EH (cell line): ENCODE data around the gene NFX1.

Experiments used
- DNase-seq: peaks from one replicate; pipeline ENCODE4 v3.0.0-alpha.2; 2015; ENCODE audit warnings: low read depth

Gene NFX1

GRCh38 chr9:33267151-33267767 lies 23.1 kb upstream of the NFX1 start:
- DNase-seq: no peak

- DNase-seq: no peak
These were observed 20.2 kb upstream of the NFX1 start for GRCh38 chr9:33270146-33270545.

DNA sequence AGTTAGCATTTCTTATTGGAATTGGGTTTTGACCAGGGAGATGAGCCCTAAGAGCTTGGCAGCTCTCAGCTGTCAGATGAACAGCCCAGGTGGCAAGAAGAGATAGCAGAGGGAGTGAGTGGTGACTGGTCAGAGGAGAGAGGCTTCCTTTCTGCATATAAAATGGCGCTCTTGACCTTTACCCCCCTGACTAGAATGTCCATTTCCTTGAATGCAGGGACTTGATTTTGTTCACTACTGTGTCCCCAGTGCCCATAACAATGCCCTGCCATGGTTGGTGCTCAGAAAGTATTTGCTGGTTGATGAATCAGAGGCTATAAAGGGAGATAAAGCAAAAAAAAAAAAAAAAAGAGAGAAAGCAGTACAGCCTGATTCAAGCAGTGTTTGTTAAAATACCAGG lies 18.3 kb upstream of the NFX1 start:
- peak; percentile 59 for DNase-seq

DNA sequence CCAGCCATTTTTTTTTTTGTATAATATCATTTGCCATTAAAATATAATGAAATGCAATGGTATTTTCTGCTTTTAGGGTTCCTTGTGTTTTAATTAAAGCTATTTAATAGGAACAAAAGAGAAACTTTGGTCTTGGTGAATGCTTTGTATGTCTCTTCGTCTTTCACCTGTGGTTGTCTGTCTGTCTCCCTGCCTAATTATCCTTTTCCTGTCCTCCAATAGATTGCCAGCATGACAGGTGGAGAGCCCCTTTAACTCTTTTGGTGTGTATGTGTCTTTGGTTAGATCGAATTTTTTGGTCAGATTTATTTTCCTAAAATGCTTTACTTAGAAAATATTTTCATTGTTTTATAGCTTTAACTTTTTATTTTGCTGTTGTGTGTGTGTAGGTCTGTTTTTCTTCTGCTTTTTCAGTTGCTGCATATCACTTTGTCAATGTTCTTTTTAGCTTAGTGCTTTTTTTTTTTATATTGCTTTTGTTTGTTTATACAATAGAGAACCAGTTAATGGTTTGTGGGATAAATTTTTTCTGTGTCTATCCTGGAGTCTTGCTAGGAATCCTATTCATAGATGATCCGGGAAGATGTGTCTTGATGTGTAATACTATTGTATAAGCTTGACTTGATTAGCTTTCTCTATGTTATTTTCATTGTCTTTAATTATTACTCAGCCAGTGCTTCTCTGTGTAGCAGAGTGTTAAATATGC lies 16.9 kb upstream of the NFX1 start:
- DNase-seq: peak; percentile 46

DNA sequence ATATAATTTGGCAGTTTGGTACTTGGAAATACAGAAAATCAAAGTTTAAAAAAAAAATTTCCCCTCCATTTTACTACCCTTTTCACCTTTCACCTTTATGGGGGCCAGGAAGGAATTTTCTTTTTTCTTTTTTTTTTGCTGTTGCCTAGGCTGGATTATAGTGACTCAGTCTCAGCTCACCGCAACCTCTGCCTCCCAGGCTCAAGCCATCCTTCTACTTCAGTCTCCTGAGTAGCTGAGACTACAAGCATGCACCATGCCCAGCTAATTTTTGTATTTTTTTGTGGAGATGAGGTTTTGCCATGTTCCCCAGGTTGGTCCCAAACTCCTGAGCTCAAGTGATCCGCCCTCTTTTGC lies 16.4 kb upstream of the NFX1 start:
- no peak for DNase-seq

- no peak for DNase-seq
These were observed 12.8 kb upstream of the NFX1 start for GRCh38 chr9:33277484-33277883.

GRCh38 chr9:33285502-33285901 lies 4.8 kb upstream of the NFX1 start:
- no peak for DNase-seq

DNA sequence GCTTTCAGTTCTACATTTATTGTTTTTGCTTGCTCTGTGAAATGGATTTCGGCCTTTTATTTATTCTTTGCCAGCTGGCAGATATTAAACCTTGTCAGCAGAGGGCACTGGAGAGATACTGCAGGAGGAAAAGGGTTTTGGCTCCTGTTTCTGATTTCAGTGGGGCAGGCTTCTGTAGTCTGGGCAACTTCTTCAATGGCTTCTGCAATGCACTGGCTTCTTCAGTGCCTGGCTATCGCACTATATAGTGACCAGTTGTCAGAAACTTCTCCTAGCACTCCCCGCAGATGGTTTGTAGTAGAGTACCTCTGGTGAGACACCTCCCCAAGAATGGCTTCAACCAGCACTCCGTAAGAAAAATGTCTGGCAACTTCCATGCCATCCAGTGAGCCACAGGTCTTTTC lies 3.2 kb upstream of the NFX1 start:
- peak; percentile 75 for DNase-seq

- no peak for DNase-seq
These were observed 2.1 kb upstream of the NFX1 start for GRCh38 chr9:33288235-33288634.

GRCh38 chr9:33288828-33289483 lies 1.4 kb upstream of the NFX1 start:
- no peak for DNase-seq

- DNase-seq: no peak
These were observed 820 bp upstream of the NFX1 start for GRCh38 chr9:33289496-33289895.

- no peak for DNase-seq
These were observed 425 bp upstream of the NFX1 start for GRCh38 chr9:33289936-33290246.

GRCh38 chr9:33291031-33291397 lies 698 bp downstream of the NFX1 start:
- no peak for DNase-seq

DNA sequence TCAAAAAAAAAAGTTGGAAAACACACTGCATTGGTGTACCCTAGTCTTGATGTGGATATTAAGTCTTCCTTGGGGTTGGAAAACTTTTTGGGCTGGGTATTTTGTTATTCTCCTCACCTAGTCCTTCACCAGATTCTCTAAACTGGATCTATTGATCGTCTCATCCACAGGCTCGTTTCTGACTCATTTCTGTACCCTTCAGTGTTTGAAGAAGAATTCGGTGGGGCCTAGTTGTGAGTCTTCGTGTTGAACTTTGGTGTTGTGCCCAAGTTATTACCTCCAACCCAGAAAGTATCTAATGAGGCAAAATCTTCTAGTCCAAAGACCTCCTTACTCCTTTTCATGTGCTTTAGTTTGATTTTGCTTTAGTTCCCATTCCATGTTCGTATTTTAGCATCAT lies 1.6 kb downstream of the NFX1 start:
- no peak for DNase-seq

DNA sequence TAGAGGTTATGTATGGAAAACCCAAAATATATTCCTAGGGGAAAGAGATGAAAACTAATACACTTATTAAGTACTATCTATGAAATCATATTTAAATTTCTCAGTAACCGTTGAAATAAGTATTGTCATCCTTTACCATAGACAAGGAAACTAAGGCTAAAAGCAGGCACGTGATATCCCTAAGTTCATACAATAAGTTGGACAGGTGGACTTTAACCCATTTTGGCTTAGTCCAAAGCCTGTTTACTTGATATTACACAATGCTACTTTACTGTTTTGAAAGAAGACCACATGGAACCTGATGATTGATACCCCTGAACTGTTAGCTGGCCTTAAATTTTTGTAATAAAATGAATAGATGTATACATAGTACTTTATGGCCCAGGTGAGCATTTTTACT lies 3.5 kb downstream of the NFX1 start:
- no peak for DNase-seq

DNA sequence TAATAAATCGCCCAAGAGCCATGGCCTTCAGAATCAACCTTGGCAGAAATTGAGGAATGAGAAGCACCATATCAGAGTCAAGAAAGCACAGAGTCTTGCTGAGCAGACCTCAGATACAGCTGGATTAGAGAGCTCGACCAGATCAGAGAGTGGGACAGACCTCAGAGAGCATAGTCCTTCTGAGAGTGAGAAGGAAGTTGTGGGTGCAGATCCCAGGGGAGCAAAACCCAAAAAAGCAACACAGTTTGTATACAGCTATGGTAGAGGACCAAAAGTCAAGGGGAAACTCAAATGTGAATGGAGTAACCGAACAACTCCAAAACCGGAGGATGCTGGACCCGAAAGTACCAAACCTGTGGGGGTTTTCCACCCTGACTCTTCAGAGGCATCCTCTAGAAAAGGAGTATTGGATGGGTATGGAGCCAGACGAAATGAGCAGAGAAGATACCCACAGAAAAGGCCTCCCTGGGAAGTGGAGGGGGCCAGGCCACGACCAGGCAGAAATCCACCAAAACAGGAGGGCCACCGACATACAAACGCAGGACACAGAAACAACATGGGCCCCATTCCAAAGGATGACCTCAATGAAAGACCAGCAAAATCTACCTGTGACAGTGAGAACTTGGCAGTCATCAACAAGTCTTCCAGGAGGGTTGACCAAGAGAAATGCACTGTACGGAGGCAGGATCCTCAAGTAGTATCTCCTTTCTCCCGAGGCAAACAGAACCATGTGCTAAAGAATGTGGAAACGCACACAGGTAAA lies 4.5 kb downstream of the NFX1 start:
- DNase-seq: no peak

DNA sequence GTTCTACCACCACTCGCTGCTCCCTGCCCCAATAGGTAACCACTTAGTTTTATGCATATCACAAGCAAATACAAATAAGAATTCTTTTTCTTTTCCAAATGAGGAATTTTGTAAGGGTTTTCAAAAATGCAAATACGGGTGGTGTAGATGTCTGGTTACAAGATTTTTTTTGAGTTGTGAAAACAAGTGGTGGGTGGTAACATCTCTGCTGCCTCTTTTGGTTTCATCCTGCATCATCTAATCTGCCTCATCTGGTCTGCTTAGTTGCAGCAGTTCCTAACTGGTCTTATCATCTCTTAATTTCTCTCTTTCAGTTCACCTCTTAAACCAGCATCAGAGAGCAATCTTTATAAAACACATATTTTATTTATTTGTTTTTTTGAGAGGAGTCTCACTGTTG lies 5.3 kb downstream of the NFX1 start:
- DNase-seq: no peak

DNA sequence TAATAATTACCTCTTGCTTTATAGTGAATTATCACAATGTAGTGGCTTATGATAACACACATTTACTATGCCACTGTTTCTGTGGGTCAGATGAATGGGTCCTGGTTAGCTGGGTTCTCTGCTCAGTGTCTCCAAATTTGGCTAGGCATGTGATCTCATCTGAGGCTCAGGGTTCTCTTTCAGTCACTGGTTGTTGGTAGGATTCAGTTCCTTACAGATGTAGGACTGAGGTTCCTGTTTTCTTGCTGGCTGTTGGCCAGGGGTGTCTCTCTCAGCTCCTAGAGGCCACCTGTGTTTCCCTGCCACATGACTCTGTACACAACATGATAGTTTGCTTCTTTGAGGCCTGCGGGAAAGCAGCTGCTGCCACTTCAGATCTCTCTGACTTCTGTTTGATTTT lies 7.1 kb downstream of the NFX1 start:
- no peak for DNase-seq

GRCh38 chr9:33300546-33300945 lies 10.2 kb downstream of the NFX1 start:
- no peak for DNase-seq

DNA sequence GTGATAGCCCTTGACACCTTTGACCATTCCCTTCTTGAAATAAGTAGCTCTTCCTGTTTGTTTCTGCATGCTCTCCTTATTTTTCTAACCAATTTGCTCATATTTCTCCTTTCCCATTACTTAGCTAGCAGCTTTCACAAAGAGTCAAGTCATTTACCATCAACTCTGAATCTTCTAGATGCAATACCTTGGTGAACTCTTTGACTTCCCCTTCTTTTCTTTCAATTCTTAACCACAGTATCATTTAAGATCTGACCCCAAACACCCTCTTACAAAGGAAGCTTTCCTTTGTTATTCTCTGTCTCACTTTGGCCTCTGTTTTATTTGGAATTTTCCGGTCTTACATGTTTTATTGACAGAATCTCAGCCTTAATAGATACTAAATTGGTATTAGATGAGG lies 14.0 kb downstream of the NFX1 start:
- no peak for DNase-seq

GRCh38 chr9:33306037-33306436 lies 15.7 kb downstream of the NFX1 start:
- no peak for DNase-seq

GRCh38 chr9:33307067-33307466 lies 16.8 kb downstream of the NFX1 start:
- DNase-seq: no peak

DNA sequence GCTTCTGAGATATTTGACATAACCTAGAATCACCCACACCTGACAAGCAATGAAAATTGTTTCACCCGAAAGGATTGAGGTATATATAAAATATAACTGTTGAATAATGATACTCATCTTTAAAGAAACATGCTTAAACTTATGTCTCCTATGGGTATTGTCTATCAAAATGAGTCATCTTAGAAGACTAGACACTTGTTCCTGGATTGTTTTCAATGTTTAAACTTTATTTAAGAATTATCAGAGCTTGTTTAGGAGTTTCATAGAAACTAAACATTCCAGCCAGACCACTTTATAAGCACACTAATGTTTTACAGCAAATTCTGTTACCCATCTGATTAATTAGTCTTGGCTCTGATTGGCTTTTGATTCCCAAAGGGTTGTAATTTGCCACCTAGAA lies 19.6 kb downstream of the NFX1 start:
- DNase-seq: no peak
